Posterior cingulate gyrus (tissue), 11 donors: ENCODE measurements around the gene SREBF2.
A peak's percentile ranks its signal among the peaks of the same experiment; 100 is the strongest.
"Not testable (repeated sequence)": the region's sequence is repeated elsewhere in the genome, so short reads cannot be mapped to it uniquely, and the experiment has no call there.

ENCODE experiments used
- DNase-seq, 10 donors: peaks; one replicate each; pipeline versions ENCODE4 v3.0.0 to v3.0.0-alpha.2; 2020 to 2021; ENCODE audit warnings: mixed read lengths in 3 of 10
- intact Hi-C: fragments of 100-400 bp; cut with DNase I; formaldehyde crosslinking; loops from one replicate; pipeline ENCODE4 v1.15.1; 2023

SREBF2 gene

DNA sequence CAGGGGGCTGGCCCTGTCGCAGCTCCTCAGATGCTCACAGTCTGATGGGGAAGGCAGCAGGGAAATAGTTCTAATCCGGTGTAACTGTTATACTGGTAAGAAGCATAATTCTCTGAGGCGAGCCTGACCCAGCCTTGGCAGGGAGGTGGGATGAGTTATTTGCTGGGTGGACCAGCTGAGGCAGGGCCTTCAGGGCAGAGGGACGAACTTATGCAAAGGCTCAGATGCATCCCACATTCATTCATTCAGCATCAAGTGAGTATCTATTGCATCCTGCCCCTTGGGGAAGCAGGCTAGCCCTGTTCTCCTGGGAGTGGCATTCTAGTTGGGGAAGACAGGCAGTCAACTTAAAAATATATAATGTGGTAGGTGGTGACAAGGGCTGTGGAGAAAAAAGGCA, 13.6 kb upstream of the SREBF2 start:
- intact Hi-C loops, result no loop called here
- peak in 1 of 10 donors; percentile 30 for DNase-seq

DNA sequence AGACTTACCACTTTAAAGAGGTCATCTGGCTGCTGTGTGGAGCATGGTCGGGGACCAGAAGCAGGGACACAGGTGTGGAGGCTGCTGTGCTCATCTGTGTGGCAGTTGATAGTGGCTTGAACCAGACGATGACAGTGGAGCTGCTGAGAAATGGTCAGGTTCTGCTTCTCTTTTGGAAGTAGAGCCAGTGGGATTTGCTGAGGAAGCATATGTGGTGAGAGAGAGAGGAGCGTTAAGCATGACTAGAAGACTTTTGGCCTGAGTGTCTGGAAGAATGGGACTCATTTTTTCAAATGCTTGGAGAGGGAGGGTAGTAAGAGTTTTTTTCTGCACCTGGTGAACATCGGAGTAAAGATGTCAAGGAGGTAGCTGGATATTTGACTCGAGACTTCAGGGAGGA, 12.5 kb upstream of the SREBF2 start:
- intact Hi-C loops, result no loop called here
- DNase-seq, result peak in 2 of 10 donors; percentile 20 to 35

DNA sequence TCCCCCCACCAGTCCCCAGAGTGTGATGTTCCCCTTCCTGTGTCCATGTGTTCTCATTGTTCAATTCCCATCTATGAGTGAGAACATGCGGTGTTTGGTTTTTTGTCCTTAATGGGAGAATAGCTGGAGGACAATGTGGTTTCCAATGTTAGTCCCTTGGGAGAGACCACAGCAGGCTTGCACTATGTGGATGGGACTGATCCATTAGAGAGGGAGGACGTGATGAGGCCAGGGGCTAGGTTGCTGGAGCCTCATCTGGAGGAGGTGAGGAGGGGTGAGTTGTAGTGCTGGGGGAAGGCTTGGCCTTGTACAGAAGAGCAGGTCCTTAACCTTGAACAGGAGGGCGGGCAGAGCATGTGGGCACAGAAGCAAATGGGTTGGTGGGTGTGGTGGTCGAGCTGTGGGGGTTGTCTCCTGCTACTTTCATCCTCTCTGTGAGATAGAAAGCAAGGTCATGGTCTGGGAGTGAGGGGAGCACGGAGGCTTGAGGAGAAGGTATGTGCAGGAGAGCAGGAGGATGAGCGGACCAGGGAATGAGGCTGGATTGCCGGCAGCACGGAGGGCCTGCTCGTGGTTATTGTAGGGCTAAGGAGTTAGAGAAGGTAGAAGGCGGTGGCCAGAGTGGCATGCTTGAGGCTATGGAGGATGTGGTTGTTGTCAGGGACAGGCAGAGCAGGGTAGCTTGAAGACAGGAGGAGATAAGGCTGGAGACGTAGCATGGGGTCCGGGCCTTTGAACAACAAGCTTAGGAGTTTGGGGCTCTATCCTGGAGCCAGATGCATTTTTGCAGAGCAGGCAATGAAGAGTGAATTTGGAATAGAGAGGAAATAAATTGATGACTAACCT, 11.2 kb upstream of the SREBF2 start:
- intact Hi-C loops, result loop anchor here (1.0 kb wide), 1 partner anchor 120 kb away; no protein-coding TSS in a partner anchor
- DNase-seq, result peak in 1 of 10 donors; percentile 40

DNA sequence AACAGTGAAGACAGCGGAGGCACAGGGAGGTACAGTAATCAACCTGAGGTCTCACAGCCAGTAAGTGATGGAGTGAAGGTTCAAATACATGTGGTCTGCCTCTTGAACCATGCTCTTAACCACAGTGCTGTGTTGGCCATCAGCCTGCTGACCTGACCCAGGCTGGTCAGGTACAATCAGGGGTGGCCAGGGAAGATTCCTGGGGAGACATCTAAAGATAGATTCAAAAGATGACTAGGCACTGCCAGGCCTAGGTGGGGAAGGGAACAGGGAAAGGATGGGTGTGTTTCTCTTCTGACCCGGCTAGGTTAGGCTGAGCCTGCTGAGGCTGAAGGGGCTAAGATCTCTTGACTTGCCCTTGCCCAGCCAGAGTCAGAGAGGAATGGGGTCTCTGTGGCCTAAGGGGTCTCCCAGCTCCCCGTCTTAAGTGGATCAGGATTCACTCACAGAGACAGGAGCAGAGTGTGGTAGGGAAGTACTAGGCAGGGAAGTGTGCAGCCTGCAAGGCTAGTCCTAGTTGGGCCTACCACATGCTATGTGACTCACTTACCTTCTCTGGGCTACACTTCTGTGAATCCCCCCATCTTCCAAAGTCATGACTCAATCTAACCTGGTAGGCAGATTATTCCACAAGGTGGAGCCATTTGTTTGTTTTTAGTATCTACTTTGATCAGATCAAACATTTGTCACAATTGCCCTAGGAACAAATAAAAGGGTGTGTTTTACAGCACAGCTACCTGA, 10.4 kb upstream of the SREBF2 start:
- intact Hi-C loops, result loop anchor here (1.0 kb wide), 1 partner anchor 119 kb away; no protein-coding TSS in a partner anchor
- DNase-seq, result peak in 2 of 10 donors; percentile 55 to 80

GRCh38 chr22:41823797-41824196, 9.1 kb upstream of the SREBF2 start:
- no peak for DNase-seq
- intact Hi-C loops, result no loop called here

DNA sequence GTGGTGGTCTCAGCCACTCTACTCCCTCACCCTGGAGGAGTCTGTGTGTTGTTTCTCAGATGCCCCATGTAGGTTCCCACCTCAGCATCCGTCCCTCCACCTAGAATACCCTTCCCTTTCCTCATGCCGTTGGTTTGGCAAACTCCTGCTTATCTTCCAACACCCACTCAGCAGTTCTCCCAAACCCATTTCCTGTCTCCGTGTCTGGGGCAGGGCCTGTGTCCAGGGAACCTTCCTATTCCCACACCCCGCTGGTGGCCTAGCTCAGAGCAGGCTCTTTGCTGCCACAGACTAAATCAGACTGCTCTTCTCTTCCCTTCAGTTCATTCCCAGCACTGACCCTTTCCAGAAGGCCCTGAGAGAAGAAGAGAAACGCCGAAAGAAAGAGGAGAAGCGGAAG, 7.5 kb upstream of the SREBF2 start:
- peak in 1 of 10 donors; percentile 43 for DNase-seq
- intact Hi-C loops, result no loop called here

- intact Hi-C loops, result no loop called here
Observed at GRCh38 chr22:41826021-41826420, 6.9 kb upstream of the SREBF2 start.

DNA sequence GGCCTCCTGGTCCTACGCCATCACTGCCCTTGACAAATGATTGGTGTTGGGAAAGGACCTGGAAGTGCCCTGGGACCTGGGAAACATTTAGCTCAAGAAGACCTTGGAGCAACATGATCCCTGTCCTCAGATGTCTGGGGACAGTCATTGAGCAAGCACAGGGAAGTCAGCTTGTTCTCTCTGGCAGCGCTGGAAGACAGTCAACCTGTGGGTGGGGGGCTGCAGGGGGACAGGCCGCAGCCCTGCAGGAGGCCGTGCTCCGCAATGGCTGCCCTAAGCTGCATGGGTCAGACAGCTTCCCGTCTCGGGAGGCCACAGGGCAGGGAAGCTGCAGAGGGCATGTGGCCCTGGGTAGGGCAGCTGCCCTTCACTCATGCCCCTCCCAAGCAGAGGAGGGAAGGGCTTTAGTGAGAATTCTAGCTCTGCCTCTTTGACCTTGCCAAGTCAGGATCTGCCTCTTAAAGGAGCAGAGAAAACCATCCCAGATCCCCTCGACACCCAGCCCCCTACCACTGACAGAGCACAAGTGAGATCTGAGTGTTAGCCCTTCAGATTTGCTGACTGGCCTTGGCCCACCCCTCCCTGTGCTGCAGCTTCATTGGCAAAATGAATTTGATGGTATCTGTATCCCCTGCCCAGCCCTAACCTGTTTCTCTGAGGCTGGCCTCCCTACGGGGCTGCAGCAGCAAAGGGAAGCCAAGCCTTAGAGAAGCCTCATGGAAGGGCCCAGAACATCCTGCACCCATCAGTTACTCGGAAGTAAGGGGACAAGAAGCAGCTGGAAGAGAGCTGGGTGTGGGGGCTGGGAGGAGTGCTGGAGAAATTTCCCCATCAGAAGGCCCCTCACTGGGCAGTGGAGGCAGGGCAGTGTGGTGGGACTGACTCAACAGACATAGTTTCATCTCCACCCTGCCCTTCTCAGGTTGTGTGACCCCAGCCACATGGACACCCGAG, 6.2 kb upstream of the SREBF2 start:
- intact Hi-C loops, result no loop called here
- DNase-seq, result peak in 1 of 10 donors; percentile 84

More at GRCh38 chr22:41826021-41826420, 6.9 kb upstream of the SREBF2 start:
- DNase-seq, result no peak

DNA sequence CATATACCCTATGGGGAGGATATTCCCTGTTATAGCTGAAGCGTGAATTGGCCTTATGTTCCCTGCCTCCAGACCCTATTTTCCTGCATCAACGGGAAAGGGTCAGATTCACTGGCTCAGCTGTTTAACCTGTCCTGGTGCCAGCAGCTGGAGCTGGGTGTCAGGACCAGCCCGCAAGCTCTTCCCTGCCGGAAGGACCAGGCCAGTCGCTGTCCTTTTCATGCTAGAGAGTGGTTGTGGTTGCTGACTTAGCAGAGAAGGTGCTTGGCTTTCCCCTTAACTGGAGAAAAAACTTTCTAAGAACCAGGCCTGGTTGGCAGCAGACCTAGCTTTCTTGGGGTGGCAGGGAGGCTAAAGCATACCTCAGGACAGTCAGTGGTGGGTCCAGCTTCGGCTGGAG, 5.2 kb upstream of the SREBF2 start:
- DNase-seq, result no peak
- intact Hi-C loops, result no loop called here

GRCh38 chr22:41828516-41828915, 4.4 kb upstream of the SREBF2 start:
- intact Hi-C loops, result no loop called here
- DNase-seq, result no peak

DNA sequence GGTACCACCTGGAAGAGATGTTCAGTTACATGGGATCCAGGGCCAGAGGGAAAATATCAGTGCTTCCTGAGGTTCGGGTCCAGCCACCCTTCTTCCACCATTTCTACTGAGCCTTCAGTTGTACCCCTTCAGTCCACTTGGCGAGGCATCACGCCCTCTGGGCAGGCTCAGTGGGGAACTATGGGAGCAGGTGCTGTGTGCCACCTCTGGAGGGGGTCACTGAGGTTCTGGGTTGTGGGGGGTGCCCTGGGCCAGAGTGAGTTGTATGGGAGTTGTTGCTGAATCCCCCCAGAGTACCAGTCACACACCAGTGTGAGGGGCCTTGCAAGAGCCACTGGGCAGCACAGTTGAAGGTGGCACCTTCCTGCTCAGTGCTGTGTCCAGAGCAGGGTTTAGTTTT, 2.7 kb upstream of the SREBF2 start:
- DNase-seq, result no peak
- intact Hi-C loops, result no loop called here

GRCh38 chr22:41831383-41831782, 1.5 kb upstream of the SREBF2 start:
- intact Hi-C loops, result no loop called here

DNA sequence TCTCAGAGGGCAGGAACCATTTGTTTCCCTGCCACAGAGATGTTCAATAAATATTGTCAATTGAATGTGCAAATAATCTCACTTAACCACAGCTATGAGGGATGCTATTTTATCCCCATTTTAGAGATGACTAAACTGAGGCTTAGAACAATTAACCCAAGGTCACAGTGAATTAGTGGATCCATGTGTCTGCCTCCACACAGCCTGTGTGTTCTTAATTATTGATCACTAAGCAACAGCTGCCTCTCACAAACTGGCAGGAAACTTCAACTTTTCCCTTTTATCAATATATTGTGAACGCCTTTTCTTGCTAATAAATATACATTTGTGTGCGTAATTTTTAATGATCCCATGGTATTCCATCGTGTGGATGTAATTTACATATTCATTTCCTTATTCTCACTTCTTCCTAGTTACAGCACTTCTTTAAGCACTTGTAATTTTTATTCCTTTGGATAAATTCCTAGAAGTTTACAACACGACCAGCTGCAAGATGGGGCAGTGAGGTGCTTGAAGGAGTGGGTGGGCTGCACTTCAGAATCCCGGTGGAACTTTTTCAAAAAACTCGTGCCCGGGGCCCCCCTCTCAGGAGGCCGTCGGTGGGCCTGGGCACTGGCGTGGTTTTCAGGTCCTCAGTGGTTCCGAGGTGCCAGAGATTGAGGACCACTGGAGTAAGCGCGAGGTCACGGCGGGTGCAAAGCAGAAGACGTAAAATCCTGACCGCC, 915 bp upstream of the SREBF2 start:
- DNase-seq, result no peak
- intact Hi-C loops, result no loop called here

More at GRCh38 chr22:41831383-41831782, 1.5 kb upstream of the SREBF2 start:
- DNase-seq, result no peak

DNA sequence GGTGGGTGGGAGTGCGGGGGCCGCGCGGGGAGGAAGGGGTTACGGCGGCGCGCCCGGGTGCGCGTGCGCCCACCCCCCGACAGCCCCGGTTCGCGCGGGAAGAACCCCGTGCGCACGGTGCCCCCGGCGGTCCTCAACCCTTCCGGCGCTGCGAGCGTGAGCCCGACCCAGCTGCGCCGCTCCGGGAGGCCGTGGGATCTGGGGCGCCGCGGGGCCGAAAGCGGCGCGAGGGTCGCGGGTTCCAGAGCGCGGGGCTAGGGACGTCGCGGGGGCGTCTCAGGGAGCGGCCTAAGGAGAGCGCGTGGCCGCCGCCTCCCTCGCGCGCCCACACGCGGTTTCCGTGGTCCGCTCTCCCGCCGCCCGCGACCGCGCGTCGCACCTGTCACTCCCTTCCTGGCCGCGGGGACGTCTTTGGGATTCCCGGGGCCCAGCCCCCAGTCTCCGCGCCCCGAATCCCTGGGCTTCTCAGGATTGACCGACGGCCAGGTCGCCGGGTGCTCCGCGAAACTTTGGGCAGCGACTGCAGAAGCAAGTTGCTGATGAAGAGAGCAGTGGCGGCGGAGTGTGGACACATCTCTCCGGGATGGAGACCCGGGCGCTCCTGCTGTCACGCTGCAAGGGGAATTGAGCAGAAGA, 582 bp downstream of the SREBF2 start:
- DNase-seq, result peak; percentile 23 to 93 (median 48)
- intact Hi-C loops, result loop anchor here (2.0 kb wide), 1 partner anchor 33 kb away; the partner anchor contains the start of gene CCDC134

DNA sequence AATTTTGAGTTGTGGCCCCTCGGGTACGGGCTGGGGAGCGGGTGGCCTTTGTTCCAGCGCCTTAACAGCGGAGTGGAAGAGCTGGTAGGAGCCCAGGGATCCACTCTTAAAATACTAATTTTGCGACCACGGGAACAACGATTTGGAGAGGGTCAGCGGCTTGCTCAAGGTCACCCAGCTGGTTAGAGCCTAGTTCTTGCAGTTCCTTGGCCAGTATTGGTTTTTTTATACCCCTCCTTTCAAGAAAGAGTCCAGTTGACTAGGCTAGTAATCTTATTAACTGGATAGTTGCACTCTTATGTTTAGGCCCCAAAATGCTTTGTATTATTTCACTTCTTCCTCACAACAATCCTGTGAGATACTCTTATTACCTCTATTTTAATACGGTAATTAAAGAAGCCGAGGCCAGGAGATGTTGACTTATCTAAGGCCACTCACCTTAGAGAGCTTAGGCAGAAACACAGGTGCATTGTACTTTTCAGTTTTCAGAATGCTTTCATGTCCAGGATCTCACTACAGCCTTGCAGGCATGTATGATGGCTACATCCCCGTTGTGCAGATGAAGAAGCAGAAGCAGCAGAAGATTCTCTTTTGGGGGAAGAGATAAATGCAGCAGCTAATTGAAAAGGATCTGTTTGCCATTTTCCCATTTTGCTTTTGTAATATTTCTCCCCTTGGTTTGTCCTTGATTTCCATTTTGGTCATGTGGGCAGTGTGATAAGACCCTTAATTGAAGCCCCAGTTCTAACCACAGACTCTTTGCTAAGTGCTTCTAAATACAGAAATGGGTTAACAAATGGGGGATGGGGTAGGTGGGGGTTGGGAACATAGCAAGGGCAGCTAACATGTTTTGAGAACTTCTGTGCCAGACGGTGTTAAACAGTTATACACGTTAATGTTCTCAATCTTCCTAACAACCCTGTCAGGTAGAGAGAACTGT, 1.4 kb downstream of the SREBF2 start:
- intact Hi-C loops, result loop anchor here (2.0 kb wide), 1 partner anchor 33 kb away; the partner anchor contains the start of gene CCDC134
- no peak for DNase-seq

- not testable (repeated sequence) for DNase-seq
- intact Hi-C loops, result loop anchor here (2.0 kb wide), 1 partner anchor 35 kb away; the partner anchor contains the start of gene CCDC134
Observed at GRCh38 chr22:41835462-41835861, 2.6 kb downstream of the SREBF2 start.

DNA sequence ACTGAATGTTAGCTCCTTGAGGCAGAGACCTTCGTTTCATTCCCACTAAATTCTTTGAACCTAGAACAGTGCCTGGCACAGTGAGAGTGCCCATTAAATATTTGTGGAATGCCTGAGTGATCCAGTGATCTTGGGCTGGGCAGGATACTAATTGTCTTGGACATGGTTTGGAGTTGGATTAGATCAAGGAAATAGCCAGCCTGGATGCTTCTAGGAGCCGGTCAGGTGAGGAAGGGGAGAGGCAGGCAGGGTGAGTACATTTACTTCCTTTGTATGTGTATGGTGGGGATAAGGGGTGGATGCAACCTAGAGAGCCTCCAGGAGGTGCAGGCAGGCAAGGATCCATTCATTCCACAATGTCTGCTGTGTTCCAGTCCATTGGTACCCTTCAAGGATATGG, 3.6 kb downstream of the SREBF2 start:
- no peak for DNase-seq
- intact Hi-C loops, result no loop called here
